Right lobe of liver (tissue), 4 donors: ENCODE measurements around the gene ACCSL.

Experiments used
- POLR2A ChIP-seq: fragments of 450-650 bp; IDR thresholded peaks from one replicate; pipeline ENCODE4 v1.6.1; 2017; ENCODE audit warnings: antibody characterized with exemption, mild to moderate bottlenecking
- TF ChIP-seq, protein P1 (sequence below), 4 donors: fragments of 200-600 bp in 3 of 4; fragments of 450-650 bp in 1 of 4; IDR thresholded peaks; one replicate each; pipeline versions ENCODE4 v1.5.1 to v1.8.0; 2016 to 2022; ENCODE audit warnings: antibody characterized with exemption in 4 of 4, mild to moderate bottlenecking in 2 of 4
- donor health status: DM: no; HTN: no; CAD: no.
- donor health status: DM: no; HTN: no; CAD: no.
- donor health status: DM: no; HTN: yes; CAD: no.

DNA sequence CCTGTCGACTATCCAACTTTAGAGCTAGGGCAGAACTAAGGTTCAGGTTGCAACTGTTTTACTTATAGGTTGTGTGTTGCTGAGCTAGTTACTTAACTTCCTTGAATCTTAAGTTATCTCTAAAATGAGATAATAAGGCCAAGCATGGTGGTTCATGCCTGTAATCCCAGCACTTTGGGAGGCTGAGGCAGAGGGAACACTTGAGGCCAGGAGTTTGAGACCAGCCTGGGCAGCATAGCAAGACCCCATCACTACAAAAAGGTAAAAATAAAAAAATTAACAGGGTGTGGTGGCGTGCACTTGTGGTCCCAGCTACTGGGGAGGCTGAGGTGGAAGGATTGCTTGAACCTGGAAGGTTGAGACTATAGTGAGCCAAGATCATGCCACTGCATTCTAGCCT is 20.4 kb downstream of the ACCSL start:
- TF ChIP-seq, protein P1, sequence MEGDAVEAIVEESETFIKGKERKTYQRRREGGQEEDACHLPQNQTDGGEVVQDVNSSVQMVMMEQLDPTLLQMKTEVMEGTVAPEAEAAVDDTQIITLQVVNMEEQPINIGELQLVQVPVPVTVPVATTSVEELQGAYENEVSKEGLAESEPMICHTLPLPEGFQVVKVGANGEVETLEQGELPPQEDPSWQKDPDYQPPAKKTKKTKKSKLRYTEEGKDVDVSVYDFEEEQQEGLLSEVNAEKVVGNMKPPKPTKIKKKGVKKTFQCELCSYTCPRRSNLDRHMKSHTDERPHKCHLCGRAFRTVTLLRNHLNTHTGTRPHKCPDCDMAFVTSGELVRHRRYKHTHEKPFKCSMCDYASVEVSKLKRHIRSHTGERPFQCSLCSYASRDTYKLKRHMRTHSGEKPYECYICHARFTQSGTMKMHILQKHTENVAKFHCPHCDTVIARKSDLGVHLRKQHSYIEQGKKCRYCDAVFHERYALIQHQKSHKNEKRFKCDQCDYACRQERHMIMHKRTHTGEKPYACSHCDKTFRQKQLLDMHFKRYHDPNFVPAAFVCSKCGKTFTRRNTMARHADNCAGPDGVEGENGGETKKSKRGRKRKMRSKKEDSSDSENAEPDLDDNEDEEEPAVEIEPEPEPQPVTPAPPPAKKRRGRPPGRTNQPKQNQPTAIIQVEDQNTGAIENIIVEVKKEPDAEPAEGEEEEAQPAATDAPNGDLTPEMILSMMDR (IDR thresholded peaks at IDR 0.05) = no peak
- TF ChIP-seq POLR2A = no peak
